ENCODE results near the gene GADD45GIP1. TPM values are rescaled to one million over a fixed set of nuclear protein-coding genes. Genes with fewer than 3 reads are reported as not detected.
"Not testable (repeated sequence)": the region's sequence is repeated elsewhere in the genome, so short reads cannot be mapped to it uniquely, and the experiment has no call there.

The GADD45GIP1 gene
- total and polyA plus RNA-seq, 4 experiments from 2014 or later, result 14.7 to 65.1 (median 39.4) TPM

DNA sequence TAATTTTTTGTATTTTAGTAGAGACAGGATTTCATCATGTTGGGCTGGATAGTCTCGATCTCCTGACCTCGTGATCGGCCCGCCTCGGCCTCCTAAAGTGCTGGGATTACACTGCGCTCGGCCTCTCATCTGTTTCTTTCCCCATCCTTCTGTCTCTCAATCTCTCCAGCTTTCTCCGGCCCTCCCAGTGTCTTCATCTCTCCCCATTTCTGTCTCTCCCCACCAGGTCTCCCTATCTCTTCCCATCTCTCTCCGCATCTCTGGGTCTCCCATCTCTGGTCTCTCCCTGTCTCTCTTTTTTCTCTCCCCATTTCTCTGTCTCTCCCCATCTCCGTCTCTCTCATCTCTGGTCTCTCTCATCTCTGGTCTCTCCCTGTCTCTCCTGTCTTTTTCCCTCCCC is 26.1 kb upstream of the GADD45GIP1 start:
- peak overlapping the region in 1 of 2 donors; percentile 35 for H3K4me3 ChIP-seq (ENCODE audit: low read length in 2 of 2)

DNA sequence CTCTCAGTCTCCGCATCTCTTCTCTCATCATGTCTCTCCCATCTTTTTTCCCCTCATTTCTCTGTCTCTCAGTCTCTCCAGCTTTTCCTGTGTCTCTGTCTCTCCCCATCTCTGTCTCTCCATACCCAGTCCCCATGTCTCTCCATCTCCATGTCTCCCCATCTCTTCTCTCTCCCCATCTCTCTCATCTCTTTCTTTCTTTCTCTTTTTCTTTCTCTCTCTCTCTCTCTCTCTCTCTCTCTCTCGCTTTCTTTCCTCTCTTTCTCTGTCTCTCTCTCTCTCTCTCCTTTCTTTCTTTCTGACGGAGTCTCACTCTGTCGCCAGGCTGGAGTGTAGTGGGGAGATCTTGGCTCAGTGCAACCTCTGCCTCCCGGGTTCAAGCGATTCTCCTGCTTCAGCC is 25.6 kb upstream of the GADD45GIP1 start:
- Histone ChIP-seq H3K27ac (ENCODE audit: low read depth, low read length) (no peak overlapping the region), H3K27me3 (ENCODE audit: insufficient read depth, low read length) (no peaks in the 10 kb centered on the region), H3K4me1 (ENCODE audit: insufficient read depth, low read length) (peaks cover 18% of the 10 kb centered on the region), H3K36me3 (ENCODE audit: insufficient read depth, low read length) (no peaks in the 10 kb centered on the region), H3K4me3 (ENCODE audit: low read length in 2 of 2) (no peak overlapping the region), H3K9me3 (ENCODE audit: control insufficient read depth in 1 of 2, low read length in 2 of 2) (no peaks in the 10 kb centered on the region)
- peaks cover 3 to 10% of the 10 kb centered on the region in 2 donors for H3K27me3 Mint-ChIP-seq
- no peaks in the 10 kb centered on the region for H3K9me3 Mint-ChIP-seq
- no peak for DNase-seq
- ChIA-PET CTCF (ENCODE audit: partially characterized antibody) (interaction anchor here (1.6 to 15.7 kb wide), 2 partner anchors 11 to 78 kb away, joined by 3 to 248 read pairs; no protein-coding TSS in a partner anchor), POLR2A (ENCODE audit: partially characterized antibody) (no interaction called here)
- peaks cover 5 to 13% (median 7%) of the 10 kb centered on the region in 4 donors for H3K4me1 Mint-ChIP-seq
- no peak overlapping the region for H3K4me3 Mint-ChIP-seq
- intact Hi-C loops (cut with micrococcal nuclease), result loop anchor here (1.0 to 2.0 kb wide), 4 partner anchors 13 to 112 kb away; partner anchors contain the start of gene NFIX
- no peak overlapping the region for H3K27ac Mint-ChIP-seq
- H3K36me3 Mint-ChIP-seq, result no peaks in the 10 kb centered on the region

More for the DNA sequence above, 26.1 kb upstream of the GADD45GIP1 start:
- intact Hi-C loops (cut with micrococcal nuclease), result loop anchor here (1.0 to 2.0 kb wide), 4 partner anchors 12 to 111 kb away; partner anchors contain the start of gene NFIX
- Histone ChIP-seq H3K27me3 (ENCODE audit: insufficient read depth, low read length) (no peaks in the 10 kb centered on the region), H3K27ac (ENCODE audit: low read depth, low read length) (no peak overlapping the region), H3K36me3 (ENCODE audit: insufficient read depth, low read length) (no peaks in the 10 kb centered on the region), H3K9me3 (ENCODE audit: control insufficient read depth in 1 of 2, low read length in 2 of 2) (no peaks in the 10 kb centered on the region), H3K4me1 (ENCODE audit: insufficient read depth, low read length) (peaks cover 18% of the 10 kb centered on the region)
- Mint-ChIP-seq H3K27ac (no peak overlapping the region), H3K9me3 (no peaks in the 10 kb centered on the region), H3K4me1 (peaks cover under 1 to 13% (median 4%) of the 10 kb centered on the region in 4 donors), H3K27me3 (peaks cover 1 to 6% of the 10 kb centered on the region in 2 donors), H3K4me3 (no peak overlapping the region), H3K36me3 (no peaks in the 10 kb centered on the region)
- DNase-seq, result no peak
- CTCF ChIA-PET (ENCODE audit: partially characterized antibody), result interaction anchor here (1.6 to 15.7 kb wide), 2 partner anchors 11 to 78 kb away, joined by 3 to 248 read pairs; no protein-coding TSS in a partner anchor
- POLR2A ChIA-PET (ENCODE audit: partially characterized antibody), result no interaction called here

DNA sequence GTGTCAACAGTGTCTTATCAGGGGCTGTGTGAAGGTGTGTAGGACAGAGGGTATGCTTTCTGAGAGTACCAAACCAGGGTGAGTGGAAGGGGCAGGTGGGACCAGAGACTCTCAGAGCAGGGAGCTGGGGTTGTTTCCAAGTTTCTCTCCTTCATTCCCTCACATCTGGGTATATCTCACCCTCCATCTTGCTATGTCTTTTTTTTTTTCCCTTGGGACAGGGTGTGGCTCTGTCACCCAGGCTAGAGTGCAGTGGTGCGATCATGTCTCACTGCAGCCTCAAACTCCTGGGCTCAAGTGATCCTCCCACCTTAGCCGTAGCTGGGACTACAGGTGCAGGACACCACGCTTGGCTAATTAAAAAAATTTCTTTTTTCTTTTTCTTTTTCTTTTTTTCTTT is 23.0 kb upstream of the GADD45GIP1 start:
- Mint-ChIP-seq H3K27ac (no peak overlapping the region), H3K4me1 (peaks cover 2 to 7% (median 4%) of the 10 kb centered on the region in 4 donors), H3K4me3 (no peak overlapping the region), H3K27me3 (peaks cover 6 to 8% of the 10 kb centered on the region in 2 donors), H3K9me3 (no peaks in the 10 kb centered on the region), H3K36me3 (no peaks in the 10 kb centered on the region)
- intact Hi-C loops (cut with micrococcal nuclease), result no loop called here
- no peak overlapping the region for H3K27ac ChIP-seq (ENCODE audit: low read depth, low read length)
- ChIA-PET POLR2A (ENCODE audit: partially characterized antibody) (no interaction called here), CTCF (ENCODE audit: partially characterized antibody) (interaction anchor here (1.1 to 15.7 kb wide), 4 partner anchors 14 to 113 kb away, joined by 3 to 248 read pairs (median 68); no protein-coding TSS in a partner anchor)
- DNase-seq, result no peak
- no peak overlapping the region for H3K4me3 ChIP-seq (ENCODE audit: low read length in 2 of 2)
- H3K9me3 ChIP-seq (ENCODE audit: control insufficient read depth in 1 of 2, low read length in 2 of 2), result no peaks in the 10 kb centered on the region
- no peaks in the 10 kb centered on the region for H3K36me3 ChIP-seq (ENCODE audit: insufficient read depth, low read length)
- no peaks in the 10 kb centered on the region for H3K27me3 ChIP-seq (ENCODE audit: insufficient read depth, low read length)
- peaks cover 18% of the 10 kb centered on the region for H3K4me1 ChIP-seq (ENCODE audit: insufficient read depth, low read length)

DNA sequence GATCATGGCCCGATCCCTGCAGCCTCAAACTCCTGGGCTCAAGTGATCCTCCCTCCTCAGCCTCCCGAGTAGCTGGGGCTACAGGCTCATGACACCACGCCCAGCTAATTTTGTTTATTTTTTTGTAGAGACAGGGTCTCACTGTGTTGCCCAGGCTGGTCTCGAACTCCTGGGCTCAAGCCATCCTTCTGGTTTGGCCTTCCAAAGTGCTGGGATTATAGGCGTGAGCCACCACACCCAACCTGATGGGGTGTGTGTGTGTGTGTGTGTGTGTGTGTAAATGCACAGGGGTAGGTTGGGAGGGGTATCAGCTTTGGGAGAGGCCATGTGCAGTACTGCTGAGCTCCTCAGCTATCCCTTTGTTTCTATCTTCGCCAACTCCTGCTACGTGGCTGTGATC is 19.1 kb upstream of the GADD45GIP1 start:
- H3K27me3 ChIP-seq (ENCODE audit: insufficient read depth, low read length); H3K9me3 ChIP-seq (ENCODE audit: control insufficient read depth in 1 of 2, low read length in 2 of 2); H3K4me1 Mint-ChIP-seq; H3K27ac Mint-ChIP-seq; H3K27me3 Mint-ChIP-seq; H3K4me3 Mint-ChIP-seq; H3K36me3 Mint-ChIP-seq; H3K4me1 ChIP-seq (ENCODE audit: insufficient read depth, low read length); H3K36me3 ChIP-seq (ENCODE audit: insufficient read depth, low read length); H3K9me3 Mint-ChIP-seq; intact Hi-C loops (cut with micrococcal nuclease); DNase-seq; H3K27ac ChIP-seq (ENCODE audit: low read depth, low read length); H3K4me3 ChIP-seq (ENCODE audit: low read length in 2 of 2): not testable (repeated sequence)
- POLR2A ChIA-PET (ENCODE audit: partially characterized antibody), result interaction anchor here (2.4 kb wide), 1 partner anchor 177 kb away, joined by 8 read pairs; no protein-coding TSS in a partner anchor
- CTCF ChIA-PET (ENCODE audit: partially characterized antibody), result interaction anchor here (0.8 to 15.7 kb wide), 17 partner anchors 9 to 291 kb away, joined by 3 to 248 read pairs (median 7); no protein-coding TSS in a partner anchor

DNA sequence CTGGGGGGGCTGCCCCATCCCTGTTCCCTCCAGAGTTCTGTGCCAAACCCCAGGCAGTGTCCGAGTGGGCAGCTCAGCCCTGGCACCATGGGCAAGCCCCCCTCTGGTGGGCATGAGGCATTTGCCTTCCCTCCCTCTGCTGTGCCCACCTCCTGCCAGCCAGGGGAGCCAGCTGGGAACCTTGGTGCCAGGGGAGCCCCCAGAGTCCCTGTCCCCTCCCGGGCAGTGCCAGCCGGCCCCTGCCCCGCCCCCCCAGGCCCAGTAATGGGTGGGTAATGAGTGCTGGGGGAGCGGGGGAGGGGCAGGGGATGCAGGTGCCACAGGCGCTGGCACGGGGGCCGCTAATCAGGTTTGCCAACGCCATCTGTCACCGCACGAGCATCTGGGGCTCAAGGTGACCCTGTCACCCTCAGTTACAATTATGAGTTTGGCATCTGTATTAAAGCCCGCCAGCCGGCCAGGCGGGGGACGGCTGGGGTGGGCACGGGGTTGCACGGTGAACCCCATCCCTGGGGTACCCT is 18.3 kb upstream of the GADD45GIP1 start:
- intact Hi-C loops (cut with micrococcal nuclease), result no loop called here
- Mint-ChIP-seq H3K36me3 (no peaks in the 10 kb centered on the region), H3K27ac (no peak overlapping the region), H3K27me3 (peaks cover 7 to 8% of the 10 kb centered on the region in 2 donors), H3K9me3 (no peaks in the 10 kb centered on the region), H3K4me1 (peaks cover 0 to 7% (median 3%) of the 10 kb centered on the region in 4 donors), H3K4me3 (no peak overlapping the region)
- no peak overlapping the region for H3K4me3 ChIP-seq (ENCODE audit: low read length in 2 of 2)
- no peaks in the 10 kb centered on the region for H3K36me3 ChIP-seq (ENCODE audit: insufficient read depth, low read length)
- no peak overlapping the region for H3K27ac ChIP-seq (ENCODE audit: low read depth, low read length)
- ChIA-PET CTCF (ENCODE audit: partially characterized antibody) (interaction anchor here (1.2 to 15.7 kb wide), 3 partner anchors 8 to 86 kb away, joined by 4 to 248 read pairs (median 45); no protein-coding TSS in a partner anchor), POLR2A (ENCODE audit: partially characterized antibody) (interaction anchor here (2.1 kb wide), 1 partner anchor 10 kb away, joined by 6 read pairs; no protein-coding TSS in a partner anchor)
- no peaks in the 10 kb centered on the region for H3K27me3 ChIP-seq (ENCODE audit: insufficient read depth, low read length)
- H3K4me1 ChIP-seq (ENCODE audit: insufficient read depth, low read length), result no peaks in the 10 kb centered on the region
- no peak for DNase-seq
- H3K9me3 ChIP-seq (ENCODE audit: control insufficient read depth in 1 of 2, low read length in 2 of 2), result no peaks in the 10 kb centered on the region

DNA sequence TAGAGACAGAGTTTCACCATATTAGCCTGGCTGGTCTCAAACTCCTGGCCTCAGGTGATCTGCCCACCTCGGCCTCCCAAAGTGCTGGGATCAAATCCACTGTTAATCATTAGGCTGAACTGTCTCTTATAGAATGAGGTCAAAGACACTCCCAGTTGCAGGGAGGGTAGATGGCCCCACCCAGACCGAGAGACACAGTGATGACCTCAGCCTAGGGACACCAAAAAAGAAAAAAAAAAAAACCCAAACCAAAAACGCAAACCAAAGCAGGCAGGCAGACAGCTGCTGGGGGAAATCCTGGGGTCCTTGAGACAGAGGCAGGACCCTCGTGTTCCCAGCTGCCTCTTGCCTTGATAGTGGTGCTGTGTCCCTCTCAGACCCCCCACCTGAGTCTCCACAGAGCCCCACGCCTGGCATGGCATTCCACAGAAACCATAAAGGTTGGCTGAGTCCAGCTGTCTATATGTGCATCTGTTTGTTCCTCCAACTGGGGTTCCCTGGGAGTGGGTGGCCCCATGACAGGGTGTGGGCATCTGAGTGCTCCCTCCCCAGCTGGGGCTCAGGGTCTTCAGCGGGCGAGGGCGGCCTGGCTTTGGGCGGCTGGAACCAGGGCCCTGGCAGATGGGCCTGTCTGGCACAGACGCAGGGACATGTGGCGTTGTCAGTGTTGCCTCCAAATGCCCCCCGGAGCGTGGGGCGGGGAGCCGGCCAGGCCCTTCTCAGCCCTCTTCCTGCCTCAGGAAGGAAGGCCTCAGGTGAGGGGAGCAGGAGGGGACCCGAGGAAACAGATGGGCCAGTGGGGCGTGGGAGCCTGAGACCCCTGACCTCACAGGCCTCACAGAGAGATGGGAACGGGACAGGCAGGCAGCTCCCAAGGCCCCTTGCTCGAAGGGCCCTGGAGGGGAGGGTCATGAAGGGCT is 17.5 kb upstream of the GADD45GIP1 start:
- Mint-ChIP-seq H3K9me3 (no peaks in the 10 kb centered on the region), H3K27me3 (peaks cover 7 to 8% of the 10 kb centered on the region in 2 donors), H3K27ac (no peak overlapping the region), H3K4me3 (no peak overlapping the region), H3K36me3 (no peaks in the 10 kb centered on the region), H3K4me1 (peaks cover 0 to 7% (median 3%) of the 10 kb centered on the region in 4 donors)
- no peak for DNase-seq
- CTCF ChIA-PET (ENCODE audit: partially characterized antibody), result interaction anchor here (1.3 to 15.7 kb wide), 2 partner anchors 9 to 86 kb away, joined by 8 to 248 read pairs; no protein-coding TSS in a partner anchor
- Histone ChIP-seq H3K4me3 (ENCODE audit: low read length in 2 of 2) (no peak overlapping the region), H3K27ac (ENCODE audit: low read depth, low read length) (no peak overlapping the region), H3K36me3 (ENCODE audit: insufficient read depth, low read length) (no peaks in the 10 kb centered on the region), H3K9me3 (ENCODE audit: control insufficient read depth in 1 of 2, low read length in 2 of 2) (no peaks in the 10 kb centered on the region), H3K27me3 (ENCODE audit: insufficient read depth, low read length) (no peaks in the 10 kb centered on the region), H3K4me1 (ENCODE audit: insufficient read depth, low read length) (no peaks in the 10 kb centered on the region)
- POLR2A ChIA-PET (ENCODE audit: partially characterized antibody), result interaction anchor here (1.2 to 2.1 kb wide), 2 partner anchors 9 to 122 kb away, joined by 4 to 6 read pairs; no protein-coding TSS in a partner anchor
- intact Hi-C loops (cut with micrococcal nuclease), result no loop called here

DNA sequence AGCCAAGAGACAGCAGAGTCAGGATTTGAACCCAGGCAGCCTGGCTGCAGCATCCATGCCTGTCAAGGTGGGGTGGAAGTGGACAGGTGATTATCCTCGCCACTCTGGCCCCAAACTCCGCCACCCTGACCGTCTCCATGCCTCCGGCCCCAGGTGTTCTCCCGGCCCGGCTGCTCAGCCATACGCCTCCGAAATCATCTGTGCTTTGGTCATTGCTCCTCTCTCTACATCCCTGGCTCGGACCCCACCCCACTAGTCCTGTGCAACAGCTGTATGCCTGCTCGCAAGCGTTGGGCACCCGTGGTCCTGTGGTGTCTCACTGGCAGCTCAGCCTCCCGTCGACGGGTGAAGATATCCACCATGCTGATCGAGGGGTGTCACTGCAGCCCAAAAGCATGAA is 16.2 kb upstream of the GADD45GIP1 start:
- POLR2A ChIA-PET (ENCODE audit: partially characterized antibody), result interaction anchor here (1.2 kb wide), 1 partner anchor 123 kb away, joined by 4 read pairs; no protein-coding TSS in a partner anchor
- H3K4me1 Mint-ChIP-seq, result peaks cover 0 to 7% (median 3%) of the 10 kb centered on the region in 4 donors
- DNase-seq, result no peak
- no peaks in the 10 kb centered on the region for H3K9me3 ChIP-seq (ENCODE audit: control insufficient read depth in 1 of 2, low read length in 2 of 2)
- no peak overlapping the region for H3K27ac ChIP-seq (ENCODE audit: low read depth, low read length)
- H3K4me1 ChIP-seq (ENCODE audit: insufficient read depth, low read length), result no peaks in the 10 kb centered on the region
- no peak overlapping the region for H3K4me3 Mint-ChIP-seq
- CTCF ChIA-PET (ENCODE audit: partially characterized antibody), result interaction anchor here (1.3 to 15.7 kb wide), 2 partner anchors 8 to 88 kb away, joined by 8 to 248 read pairs; no protein-coding TSS in a partner anchor
- no peaks in the 10 kb centered on the region for H3K27me3 ChIP-seq (ENCODE audit: insufficient read depth, low read length)
- H3K27ac Mint-ChIP-seq, result peak overlapping the region in 1 of 7 donors; percentile 12
- no peaks in the 10 kb centered on the region for H3K9me3 Mint-ChIP-seq
- no peak overlapping the region for H3K4me3 ChIP-seq (ENCODE audit: low read length in 2 of 2)
- intact Hi-C loops (cut with micrococcal nuclease), result no loop called here
- H3K36me3 Mint-ChIP-seq, result no peaks in the 10 kb centered on the region
- no peaks in the 10 kb centered on the region for H3K36me3 ChIP-seq (ENCODE audit: insufficient read depth, low read length)
- peaks cover 6 to 8% of the 10 kb centered on the region in 2 donors for H3K27me3 Mint-ChIP-seq
